K562 (cell line): Measurements from ENCODE around the gene CDK5R1. TPM values are rescaled to one million over a fixed set of nuclear protein-coding genes. Genes with fewer than 3 reads are reported as not detected.

Source experiments
- ATAC-seq: fragments of 200-7000 bp; cut with Tn5 transposase; 3 replicates; pipeline ENCODE4 v1.9.1; 2020; ENCODE audit warnings: moderate library complexity
- Bru-seq: library from RNA; stranded (reverse); fragments of 400-500 nt; gene quantifications from one replicate; lab custom pipeline; 2021; lab: Mats Ljungman, UMichigan
- BruChase-seq, 2 experiments: library from RNA; stranded (reverse); fragments of 400-500 nt; gene quantifications; one replicate each; lab custom pipeline; 2021; lab: Mats Ljungman, UMichigan
- BruUV-seq: library from RNA; stranded (reverse); fragments of 400-500 nt; replicated peaks from 2 replicates; lab custom pipeline; 2021; lab: Mats Ljungman, UMichigan
- CTCF ChIA-PET: fragments of 300-600 bp; formaldehyde crosslinking; extraction: SDS; loops from one replicate; lab custom pipeline; 2021; ENCODE audit warnings: low intra/inter-chr PET ratio; lab: Yijun Ruan, JAX
- POLR2A ChIA-PET: fragments of 300-600, 350-650 bp; sonication (Branson Sonifier 250); formaldehyde crosslinking; extraction: SDS; loops from one replicate; lab custom pipeline; 2021; ENCODE audit warnings: antibody characterized with exemption, inconsistent platforms; lab: Yijun Ruan, JAX
- DNase-seq, 4 experiments: peaks; one replicate each; pipeline versions ENCODE4 v3.0.0 to v3.0.0-alpha.2; 2011 to 2018; ENCODE audit warnings: low spot score in 3 of 4, mixed read lengths in 3 of 4; ENCODE audit errors: extremely low read depth in 1 of 4
- FAIRE-seq: peaks from 2 replicates; lab custom pipeline; 2011; peaks lifted over from hg19 to GRCh38; lab: Jason Lieb, UNC
- H2AFZ ChIP-seq: 2 replicates; pipeline ENCODE4 v1.6.0; 2011; ENCODE audit warnings: low read depth, low read length, control low read depth, inconsistent platforms
- H3K27ac ChIP-seq: fragments of 200-600 bp; 3 replicates; pipeline ENCODE4 v1.8.0; 2011; ENCODE audit warnings: low read depth, mild to moderate bottlenecking, control low read depth, inconsistent platforms, low read length, moderate library complexity, mixed read lengths; ENCODE audit errors: extremely low read depth
- H3K27me3 ChIP-seq, 2 experiments: fragments of 300-600 bp in 1 of 2; 2 replicates in 1 of 2; 3 replicates in 1 of 2; pipeline versions ENCODE4 v1.6.0 to v1.8.0; 2011; ENCODE audit warnings: inconsistent platforms in 2 of 2, low read length in 2 of 2, mild to moderate bottlenecking in 1 of 2, mixed read lengths in 1 of 2, moderate library complexity in 1 of 2; ENCODE audit not compliant: control insufficient read depth in 2 of 2, insufficient read depth in 2 of 2
- H3K36me3 ChIP-seq: fragments of 300-600 bp; 3 replicates; pipeline ENCODE4 v1.8.0; 2011; ENCODE audit warnings: mild to moderate bottlenecking, low read length, inconsistent platforms; ENCODE audit not compliant: control insufficient read depth, insufficient read depth
- H3K4me1 ChIP-seq, 2 experiments: fragments of 200-600 bp in 1 of 2; replicated peaks in 1 of 2; 2 replicates in 1 of 2; 3 replicates in 1 of 2; pipeline versions ENCODE4 v1.5.1 to v1.8.0; 2011; ENCODE audit warnings: inconsistent platforms in 2 of 2, low read length in 2 of 2, mild to moderate bottlenecking in 1 of 2, mixed read lengths in 1 of 2, moderate library complexity in 1 of 2; ENCODE audit not compliant: control insufficient read depth in 2 of 2, insufficient read depth in 2 of 2
- H3K4me2 ChIP-seq: 2 replicates; pipeline ENCODE4 v1.6.1; 2011; ENCODE audit warnings: low read length, control low read depth, inconsistent platforms, mixed read lengths; ENCODE audit not compliant: insufficient read depth
- H3K4me3 ChIP-seq: fragments of 200-600 bp; sonication (generic), shearing (Covaris generic); 2 replicates; pipeline ENCODE4 v1.5.1; 2016; ENCODE audit warnings: control low read depth, inconsistent platforms
- H3K79me2 ChIP-seq: fragments of 200-600 bp; 3 replicates; pipeline ENCODE4 v1.8.0; 2011; ENCODE audit warnings: low read length, inconsistent platforms; ENCODE audit not compliant: control insufficient read depth, insufficient read depth
- H3K9ac ChIP-seq, 2 experiments: 2 replicates each; pipeline versions ENCODE4 v1.6.0 to v1.6.1; 2011; ENCODE audit warnings: low read depth in 2 of 2, low read length in 2 of 2, control low read depth in 1 of 2, inconsistent platforms in 1 of 2, mild to moderate bottlenecking in 1 of 2, mixed read lengths in 1 of 2; ENCODE audit not compliant: insufficient read depth in 1 of 2
- H3K9me1 ChIP-seq: one replicate; pipeline ENCODE4 v1.6.0; 2011; ENCODE audit warnings: inconsistent platforms, mild to moderate bottlenecking, low read length, moderate library complexity; ENCODE audit not compliant: control insufficient read depth, insufficient read depth
- H3K9me3 ChIP-seq: replicated peaks from 2 replicates; pipeline ENCODE4 v1.5.1; 2011; ENCODE audit warnings: low read depth, low read length, inconsistent platforms; ENCODE audit not compliant: control insufficient read depth, insufficient read depth
- H4K20me1 ChIP-seq: replicated peaks from 2 replicates; pipeline ENCODE4 v1.6.1; 2011; ENCODE audit warnings: low read length, inconsistent platforms, mixed read lengths; ENCODE audit not compliant: control insufficient read depth, insufficient read depth
- ATF6 ChIP-seq: sonication (generic); formaldehyde crosslinking; IDR thresholded peaks from 2 replicates; pipeline ENCODE4 v1.4.0; 2020; ENCODE audit warnings: mild to moderate bottlenecking, missing genetic modification reagents
- CTBP1 ChIP-seq: fragments of 450-650 bp; IDR thresholded peaks from 2 replicates; pipeline ENCODE4 v1.6.1; 2016; ENCODE audit warnings: borderline replicate concordance
- FOXA1 ChIP-seq: fragments of 450-650 bp; IDR thresholded peaks from 2 replicates; pipeline ENCODE4 v1.6.1; 2016; ENCODE audit warnings: mild to moderate bottlenecking, borderline replicate concordance
- FUS ChIP-seq: fragments of 200-400 bp; formaldehyde crosslinking; optimal IDR thresholded peaks from 2 replicates; pipeline ENCODE3; 2017; ENCODE audit warnings: low read depth, low read length
- GABPB2 ChIP-seq: fragments of 250-450 bp; sonication (Bioruptor Pico); conservative IDR thresholded peaks from 2 replicates; pipeline ENCODE4 v1.5.1; 2021; ENCODE audit warnings: mild to moderate bottlenecking
- HDAC1 ChIP-seq, 2 experiments: fragments of 450-650 bp; IDR thresholded peaks; 2 replicates each; pipeline ENCODE4 v1.6.1; 2016 to 2017; ENCODE audit warnings: inconsistent platforms in 1 of 2, mild to moderate bottlenecking in 1 of 2, moderate library complexity in 1 of 2
- HLTF ChIP-seq: fragments of 450-650 bp; IDR thresholded peaks from 2 replicates; pipeline ENCODE4 v1.6.1; 2016
- HMG20B ChIP-seq: fragments of 250-450 bp; sonication (Bioruptor Pico); IDR thresholded peaks from 2 replicates; pipeline ENCODE4 v1.5.0; 2021; ENCODE audit warnings: mild to moderate bottlenecking
- HNRNPL ChIP-seq: fragments of 200-400 bp; formaldehyde crosslinking; IDR thresholded peaks from 2 replicates; pipeline ENCODE4 v1.6.1; 2017; ENCODE audit warnings: low read depth, mild to moderate bottlenecking, low read length
- ILF3 ChIP-seq: fragments of 450-650 bp; IDR thresholded peaks from 2 replicates; pipeline ENCODE4 v1.6.1; 2018; ENCODE audit warnings: antibody characterized with exemption, mild to moderate bottlenecking, moderate library complexity, borderline replicate concordance
- SMARCA5 ChIP-seq: fragments of 450-650 bp; IDR thresholded peaks from 2 replicates; pipeline ENCODE4 v1.6.1; 2016
- SREBF2 ChIP-seq: sonication (generic); formaldehyde crosslinking; IDR thresholded peaks from 2 replicates; pipeline ENCODE4 v1.4.0; 2020; ENCODE audit warnings: mild to moderate bottlenecking, missing genetic modification reagents
- ZBTB1 ChIP-seq: sonication (generic); formaldehyde crosslinking; IDR thresholded peaks from 2 replicates; pipeline ENCODE4 v1.8.1; 2023; ENCODE audit warnings: missing genetic modification reagents, low read depth, mild to moderate bottlenecking, borderline replicate concordance
- ZNF280B ChIP-seq: fragments of 250-450 bp; sonication (Bioruptor Pico); IDR thresholded peaks from 2 replicates; pipeline ENCODE4 v1.5.1; 2021; ENCODE audit warnings: mild to moderate bottlenecking
- WGBS: fragments of 100-300 bp; shearing (Covaris generic); methylation state at CpG from one replicate; pipeline ENCODE4 v1.1.6; 2016; ENCODE audit warnings: low coverage, mixed read lengths; ENCODE audit not compliant: insufficient coverage; ENCODE audit errors: missing lambda C conversion rate; 5-methylcytosine and 5-hydroxymethylcytosine counted together
- in situ Hi-C: fragments of 300-500 bp; cut with MboI; formaldehyde crosslinking; loops from 4 replicates; pipeline ENCODE4 v1.15.0; 2018; ENCODE audit warnings: inconsistent platforms, mixed read lengths
- intact Hi-C: fragments of 100-400 bp; cut with micrococcal nuclease; formaldehyde crosslinking; loops from 2 replicates; pipeline ENCODE4 v1.14.2; 2022
- long read RNA-seq, 3 experiments: library from polyadenylated mRNA in 2 of 3; library from RNA in 1 of 3; unstranded in 2 of 3; stranded (forward) in 1 of 3; transcript quantifications; one replicate each; pipeline ENCODE4 v2.0.0, GENCODE V29; 2019 to 2022
- polyA minus RNA-seq, 3 experiments: library from RNA; depleted of rRNA, polyadenylated mRNA; stranded (reverse); fragments of >200 nt; gene quantifications; 2 replicates each; pipeline ENCODE4 v1.2.3, GENCODE V29; 2011
- polyA plus RNA-seq, 8 experiments: library from polyadenylated mRNA; depleted of rRNA in 4 of 8; stranded (reverse) in 5 of 8; unstranded in 3 of 8; fragments of >200 nt; fragmentation: Nextera tagmentation in 2 of 8; fragmentation: Illumina TruSeq in 1 of 8; extraction: Ambion mirVana in 2 of 8; extraction: Trizol in 1 of 8; gene quantifications; 2 replicates each; pipeline versions ENCODE4 v1.2.1 to v1.2.3, GENCODE V29; 2011 to 2014; ENCODE audit warnings: inconsistent platforms in 1 of 8, missing spikeins in 1 of 8
- total RNA-seq, 7 experiments: library from RNA; depleted of rRNA in 6 of 7; stranded (reverse); fragments of >200 nt in 6 of 7; fragmentation: Illumina TruSeq in 2 of 7; extraction: Trizol in 2 of 7; gene quantifications; 2 replicates each; pipeline versions ENCODE4 v1.2.1 to v1.2.3, GENCODE V29; 2011 to 2021; ENCODE audit warnings: low replicate concordance in 1 of 7

CDK5R1 gene
- 4.2 and 6.9 TPM in 2 replicates for total RNA-seq (2011; cell fraction: chromatin; rRNA removed; ENCODE audit: low replicate concordance)
- 5.5 and 5.9 TPM in 2 replicates for total RNA-seq (2011; cell fraction: nucleolus; rRNA removed)
- total RNA-seq (2011; cell fraction: nucleoplasm; rRNA removed), result 3.9 and 4.9 TPM in 2 replicates
- total RNA-seq (2014; rRNA removed) (2.5 and 3.1 TPM in 2 replicates), total RNA-seq (2014; rRNA removed; fragmentation: Illumina TruSeq; extraction: Trizol) (1.9 and 2.3 TPM in 2 replicates), total RNA-seq (2015; rRNA removed; fragmentation: Illumina TruSeq; extraction: Trizol) (2.6 and 3.1 TPM in 2 replicates), total RNA-seq (2021) (4.5 and 4.8 TPM in 2 replicates), polyA plus RNA-seq (2011; rRNA removed) (0.79 and 1.4 TPM in 2 replicates), polyA plus RNA-seq (2014; fragmentation: Illumina TruSeq; extraction: Trizol) (2.4 TPM in 2 replicates), polyA plus RNA-seq (2014; fragmentation: Nextera tagmentation; extraction: Ambion mirVana) (under 1 TPM; 0.10 to 0.20 TPM), polyA plus RNA-seq (2014; rRNA removed) (1.8 and 2.0 TPM in 2 replicates), polyA minus RNA-seq (2011; rRNA and poly(A)+ RNA removed) (0.72 and 1.6 TPM in 2 replicates), Bru-seq, nascent RNA (percentile 70 among the genes with signal in this experiment), BruChase-seq, experiment 1, labeled RNA remaining after a 2-hour chase (percentile 73 among the genes with signal in this experiment), BruChase-seq, experiment 2, labeled RNA remaining after a 6-hour chase (percentile 75 among the genes with signal in this experiment)
- 0.66 and 1.7 TPM in 2 replicates for polyA plus RNA-seq (2011; cell fraction: cytosol; rRNA removed)
- 2.0 and 5.0 TPM in 2 replicates for polyA plus RNA-seq (2011; cell fraction: nucleus; rRNA removed)
- 1.1 and 2.1 TPM in 2 replicates for polyA plus RNA-seq (2012)
- 1.5 and 2.0 TPM in 2 replicates for polyA minus RNA-seq (2011; cell fraction: cytosol; rRNA and poly(A)+ RNA removed)
- 2.3 and 3.9 TPM in 2 replicates for polyA minus RNA-seq (2011; cell fraction: nucleus; rRNA and poly(A)+ RNA removed)
- long read RNA-seq, experiment 1, full-length matches to known transcripts, result 13 of 31 reads
- long read RNA-seq, experiment 1, partial matches to known transcripts, result 17 of 31 reads
- long read RNA-seq, experiment 1, other reads (novel, unspliced or antisense), result 1 of 31 reads
- long read RNA-seq, experiment 2, partial matches to known transcripts, result 0 of 3 reads
- long read RNA-seq, experiment 2, other reads (novel, unspliced or antisense), result 3 of 3 reads
- long read RNA-seq, experiment 3, result 0 reads

GRCh38 chr17:32486701-32487472 lies at the start of gene CDK5R1:
TSS of gene CDK5R1 (plus strand) at chr17:32486993. CDS start at chr17:32487621, 628 bp downstream.
- peak; percentile 82 to 87 (median 85) for DNase-seq
- ChIA-PET CTCF (no interaction called here), POLR2A (interaction anchor here (0.6 to 2.5 kb wide), 9 partner anchors 9 to 639 kb away, joined by 3 to 9 read pairs (median 4); no protein-coding TSS in a partner anchor)
- no peaks in the 10 kb centered on the region for H3K9me3 ChIP-seq
- H4K20me1 ChIP-seq, result peaks cover 10% of the 10 kb centered on the region; the same call in 1 of the 2 replicates
- H3K27me3 ChIP-seq, result no peaks in the 10 kb centered on the region
- peak within 1 kb of the TSS; percentile 62 to 94 for H3K9ac ChIP-seq
- peak within 1 kb of the TSS; percentile 79 for H3K4me2 ChIP-seq
- H3K4me1 ChIP-seq, result peaks cover 13 to 52% of the 10 kb centered on the region in 2 experiments; a peak in 4 of 5 replicates
- peak within 1 kb of the TSS; percentile 56 for H3K4me3 ChIP-seq
- in situ Hi-C loops, result no loop called here
- H3K79me2 ChIP-seq, result peaks cover 17% of the 10 kb centered on the region; the same call in 2 of the 3 replicates
- WGBS, result 1% methylated on average over 47 of the region's 135 CpGs
- peaks cover 50% of the 10 kb centered on the region; the same call in 2 of the 3 replicates for H3K36me3 ChIP-seq
- no TSS peak for BruUV-seq
- peak within 1 kb of the TSS; percentile 78 for H3K27ac ChIP-seq
- no peaks in the 10 kb centered on the region for H3K9me1 ChIP-seq
- ATAC-seq, result peak; percentile 61
- intact Hi-C loops, result loop anchor here (10.0 kb wide), 1 partner anchor 168 kb away; no protein-coding TSS in a partner anchor
- no peak for FAIRE-seq
- H2AFZ ChIP-seq, result peak within 1 kb of the TSS; percentile 91
- TF ChIP-seq FOXA1 (no peak), ZBTB1 (CRISPR knock-in tag) (peak; percentile 31; the same call in 1 of the 2 replicates), ILF3 (no peak), ZNF280B (no peak), FUS (no peak), HNRNPL (no peak), GABPB2 (CRISPR knock-in tag) (no peak), SMARCA5 (no peak), SREBF2 (CRISPR knock-in tag) (no peak), CTBP1 (peak; percentile 96; the same call in 1 of the 2 replicates), ATF6 (no peak), HDAC1 (IDR thresholded peaks at IDR 0.05) (no peak), HMG20B (CRISPR knock-in tag) (no peak), HLTF (no peak)
